Testis (tissue), 3 donors: Measurements from ENCODE around the gene SOCS2. TPM values are rescaled to one million over a fixed set of nuclear protein-coding genes. Genes with fewer than 3 reads are reported as not detected.

Source experiments
- DNase-seq: peaks from one replicate; pipeline ENCODE4 v3.0.0-alpha.2; 2019
- H3K27ac ChIP-seq, 2 donors: fragments of 200-600 bp; sonication (generic); one replicate each; pipeline ENCODE4 v1.5.1; 2019
- H3K27me3 ChIP-seq: fragments of 200-600 bp; sonication (generic); one replicate; pipeline ENCODE4 v1.5.1; 2019
- H3K36me3 ChIP-seq: fragments of 200-600 bp; sonication (generic); one replicate; pipeline ENCODE4 v1.5.1; 2017; ENCODE audit warnings: low read depth; ENCODE audit errors: missing control alignments
- H3K4me1 ChIP-seq: fragments of 200-600 bp; sonication (generic); one replicate; pipeline ENCODE4 v1.5.1; 2019
- H3K4me3 ChIP-seq, 2 donors: fragments of 200-600 bp; sonication (generic); one replicate each; pipeline ENCODE4 v1.5.1; 2017 to 2019
- H3K9me3 ChIP-seq: fragments of 200-600 bp; sonication (generic); one replicate; pipeline ENCODE4 v1.5.1; 2017
- CTCF ChIP-seq, 3 experiments: fragments of 450-650 bp in 2 of 3; fragments of 200-600 bp in 1 of 3; sonication (generic) in 1 of 3; IDR thresholded peaks; one replicate each; pipeline ENCODE4 v1.5.1; 2016 to 2019; ENCODE audit warnings: antibody characterized with exemption in 3 of 3, mild to moderate bottlenecking in 2 of 3, moderate library complexity in 1 of 3
- POLR2A ChIP-seq: fragments of 450-650 bp; IDR thresholded peaks from one replicate; pipeline ENCODE4 v1.6.1; 2017; ENCODE audit warnings: antibody characterized with exemption, mild to moderate bottlenecking, moderate library complexity
- WGBS, 2 donors: methylation state at CpG; one replicate each; pipeline ENCODE4 v1.1.5; 2018; 5-methylcytosine and 5-hydroxymethylcytosine counted together
- intact Hi-C: fragments of 100-400 bp; cut with DNase I; formaldehyde crosslinking; loops from one replicate; pipeline ENCODE4 v1.15.1; 2023; ENCODE audit warnings: low total_unique reads
- polyA plus RNA-seq: library from polyadenylated mRNA; stranded (reverse); fragments of 350-450 nt; fragmentation: Illumina TruSeq; extraction: RNeasy Lipid Tissue Mini Kit (QIAGEN cat#74804); gene quantifications from one replicate; pipeline ENCODE4 v1.2.3, GENCODE V29; 2014; ENCODE audit warnings: low read depth, low replicate concordance; ENCODE audit not compliant: insufficient read depth
- total RNA-seq, 2 donors: library from RNA; depleted of rRNA; stranded (reverse); fragments of >200 nt; gene quantifications; one replicate each; pipeline ENCODE4 v1.2.3, GENCODE V29; 2016

Gene SOCS2
- total and polyA plus RNA-seq, 3 donors from 2014 or later: 19.3 to 25.4 (median 24.1) TPM

- Histone ChIP-seq H3K36me3 (no peaks in the 10 kb centered on the region), H3K4me3 (no peak overlapping the region), H3K4me1 (no peaks in the 10 kb centered on the region), H3K9me3 (no peaks in the 10 kb centered on the region), H3K27ac (no peak overlapping the region), H3K27me3 (no peaks in the 10 kb centered on the region)
- intact Hi-C loops: no loop called here
- TF ChIP-seq POLR2A (no peak), CTCF (IDR thresholded peaks at IDR 0.05) (no peak)
- DNase-seq: no peak
- WGBS, 2 donors: 88 to 90% methylated on average over 4 of the region's 4 CpGs
Observed at GRCh38 chr12:93539821-93540220, 32.7 kb upstream of the SOCS2 start.

- Histone ChIP-seq H3K4me3 (no peak overlapping the region), H3K4me1 (no peaks in the 10 kb centered on the region), H3K27me3 (no peaks in the 10 kb centered on the region), H3K27ac (no peak overlapping the region), H3K9me3 (no peaks in the 10 kb centered on the region), H3K36me3 (no peaks in the 10 kb centered on the region)
- 51 to 52% methylated on average over 1 of the region's 1 CpG for WGBS, 2 donors
- intact Hi-C loops: no loop called here
- TF ChIP-seq CTCF (IDR thresholded peaks at IDR 0.05): no peak
- TF ChIP-seq POLR2A: no peak
- DNase-seq: no peak
Observed at GRCh38 chr12:93540466-93540865, 32.0 kb upstream of the SOCS2 start.

GRCh38 chr12:93541578-93542225 is 30.8 kb upstream of the SOCS2 start:
- no peak overlapping the region for H3K27ac ChIP-seq
- no peak overlapping the region for H3K4me3 ChIP-seq
- intact Hi-C loops: no loop called here
- H3K27me3 ChIP-seq: no peaks in the 10 kb centered on the region
- H3K4me1 ChIP-seq: no peaks in the 10 kb centered on the region
- H3K36me3 ChIP-seq: no peaks in the 10 kb centered on the region
- no peak for DNase-seq
- TF ChIP-seq CTCF (IDR thresholded peaks at IDR 0.05): no peak
- no peak for TF ChIP-seq POLR2A
- H3K9me3 ChIP-seq: no peaks in the 10 kb centered on the region
- 19 to 37% methylated on average over 4 of the region's 4 CpGs for WGBS, 2 donors

GRCh38 chr12:93547778-93548177 is 24.7 kb upstream of the SOCS2 start:
- Histone ChIP-seq H3K9me3 (no peaks in the 10 kb centered on the region), H3K27ac (no peak overlapping the region), H3K4me1 (no peaks in the 10 kb centered on the region), H3K36me3 (no peaks in the 10 kb centered on the region), H3K4me3 (no peak overlapping the region), H3K27me3 (no peaks in the 10 kb centered on the region)
- TF ChIP-seq CTCF (IDR thresholded peaks at IDR 0.05) (no peak), POLR2A (no peak)
- intact Hi-C loops: no loop called here
- 90 to 94% methylated on average over 2 of the region's 2 CpGs for WGBS, 2 donors
- DNase-seq: no peak

- 82 to 91% methylated on average over 3 to 6 of the region's 6 CpGs for WGBS, 2 donors
- no peak overlapping the region for H3K4me3 ChIP-seq
- H3K27me3 ChIP-seq: no peaks in the 10 kb centered on the region
- H3K9me3 ChIP-seq: no peaks in the 10 kb centered on the region
- intact Hi-C loops: no loop called here
- no peaks in the 10 kb centered on the region for H3K36me3 ChIP-seq
- no peak for DNase-seq
- H3K27ac ChIP-seq: no peak overlapping the region
- TF ChIP-seq POLR2A (no peak), CTCF (IDR thresholded peaks at IDR 0.05) (no peak)
- no peaks in the 10 kb centered on the region for H3K4me1 ChIP-seq
Observed at GRCh38 chr12:93549174-93549573, 23.3 kb upstream of the SOCS2 start.
